Esophagus squamous epithelium (tissue), 4 donors: Measurements from ENCODE around the gene APC.

Source experiments
- POLR2A ChIP-seq, 4 donors: fragments of 450-650 bp; IDR thresholded peaks; one replicate each; pipeline ENCODE4 v1.6.1; 2017; ENCODE audit warnings: antibody characterized with exemption in 4 of 4, mild to moderate bottlenecking in 4 of 4, moderate library complexity in 3 of 4
- TF ChIP-seq, protein P1 (sequence below), 6 experiments: fragments of 450-650 bp in 4 of 6; fragments of 200-600 bp in 2 of 6; sonication (generic) in 2 of 6; IDR thresholded peaks; one replicate each; pipeline ENCODE4 v1.5.1; 2016 to 2019; ENCODE audit warnings: antibody characterized with exemption in 6 of 6, mild to moderate bottlenecking in 4 of 6, moderate library complexity in 4 of 6

DNA sequence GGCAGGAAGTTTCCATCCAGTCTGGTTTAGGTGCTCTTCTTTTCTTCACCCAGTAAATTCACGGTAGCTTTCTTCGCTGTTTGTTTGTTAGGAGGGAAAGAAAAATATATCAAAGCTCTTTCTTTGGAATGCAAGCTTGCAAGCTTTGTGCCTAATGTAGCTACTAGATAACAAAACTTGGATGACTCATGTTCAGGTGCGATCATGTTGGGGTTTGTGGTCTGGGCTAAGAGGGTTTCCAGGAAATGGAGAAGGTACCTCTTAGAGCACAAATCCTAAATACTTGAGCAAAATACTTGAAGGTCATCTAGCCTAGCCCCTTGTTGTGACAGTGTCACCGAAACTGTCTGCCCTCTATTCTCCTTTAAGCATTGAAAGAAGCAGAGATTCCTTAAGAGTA lies 141.1 kb downstream of the APC start:
- TF ChIP-seq, protein P1, sequence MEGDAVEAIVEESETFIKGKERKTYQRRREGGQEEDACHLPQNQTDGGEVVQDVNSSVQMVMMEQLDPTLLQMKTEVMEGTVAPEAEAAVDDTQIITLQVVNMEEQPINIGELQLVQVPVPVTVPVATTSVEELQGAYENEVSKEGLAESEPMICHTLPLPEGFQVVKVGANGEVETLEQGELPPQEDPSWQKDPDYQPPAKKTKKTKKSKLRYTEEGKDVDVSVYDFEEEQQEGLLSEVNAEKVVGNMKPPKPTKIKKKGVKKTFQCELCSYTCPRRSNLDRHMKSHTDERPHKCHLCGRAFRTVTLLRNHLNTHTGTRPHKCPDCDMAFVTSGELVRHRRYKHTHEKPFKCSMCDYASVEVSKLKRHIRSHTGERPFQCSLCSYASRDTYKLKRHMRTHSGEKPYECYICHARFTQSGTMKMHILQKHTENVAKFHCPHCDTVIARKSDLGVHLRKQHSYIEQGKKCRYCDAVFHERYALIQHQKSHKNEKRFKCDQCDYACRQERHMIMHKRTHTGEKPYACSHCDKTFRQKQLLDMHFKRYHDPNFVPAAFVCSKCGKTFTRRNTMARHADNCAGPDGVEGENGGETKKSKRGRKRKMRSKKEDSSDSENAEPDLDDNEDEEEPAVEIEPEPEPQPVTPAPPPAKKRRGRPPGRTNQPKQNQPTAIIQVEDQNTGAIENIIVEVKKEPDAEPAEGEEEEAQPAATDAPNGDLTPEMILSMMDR (IDR thresholded peaks at IDR 0.05), result no peak
- no peak for TF ChIP-seq POLR2A (IDR thresholded peaks at IDR 0.05)
